Measurements from ENCODE around the gene SLCO4A1. TPM values are rescaled to one million over a fixed set of nuclear protein-coding genes. Genes with fewer than 3 reads are reported as not detected.

SLCO4A1 gene
- total RNA-seq, 1 donor, result under 0.01 TPM

DNA sequence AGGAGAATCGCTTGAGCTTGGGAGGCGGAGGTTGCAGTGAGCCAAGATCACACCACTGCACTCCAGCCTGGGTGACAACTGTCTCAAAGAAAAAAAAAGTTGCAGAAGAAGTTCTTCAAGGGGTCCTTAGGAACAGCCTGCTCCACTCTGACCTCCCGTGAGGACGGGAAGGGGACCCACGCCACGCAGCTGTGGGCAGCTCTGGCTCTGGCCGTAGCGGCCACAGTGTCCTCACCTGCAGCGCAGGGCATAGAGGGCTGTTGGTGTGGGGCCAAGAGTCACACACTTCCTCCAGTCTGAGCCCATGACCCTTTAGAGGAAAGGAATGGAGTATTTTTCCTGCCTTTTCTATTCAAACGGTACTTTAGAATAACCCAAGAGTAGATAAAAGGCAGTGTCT, 71.7 kb downstream of the SLCO4A1 start:
- Histone ChIP-seq H3K4me1 (ENCODE audit: insufficient read depth, low read length) (no peaks in the 10 kb centered on the region), H3K79me2 (ENCODE audit: insufficient read depth, low read length) (no peaks in the 10 kb centered on the region), H3K36me3 (ENCODE audit: insufficient read depth, low read length) (no peaks in the 10 kb centered on the region), H3K27me3 (ENCODE audit: insufficient read depth, low read length) (peaks cover 38% of the 10 kb centered on the region), H2AFZ (ENCODE audit: low read length) (no peak overlapping the region), H3K27ac (ENCODE audit: low read depth, low read length) (no peak overlapping the region), H3K4me3 (ENCODE audit: insufficient read depth, low read length) (no peak overlapping the region), H3K9me3 (ENCODE audit: low read depth, low read length) (no peaks in the 10 kb centered on the region), H3K4me2 (ENCODE audit: insufficient read depth, low read length) (no peak overlapping the region), H4K20me1 (ENCODE audit: insufficient read depth, low read length) (no peaks in the 10 kb centered on the region)
- DNase-seq (ENCODE audit: insufficient read length, low spot score, missing footprints), result no peak
- no peak for TF ChIP-seq CTCF (IDR thresholded peaks at IDR 0.05; ENCODE audit: extremely low read depth, low read depth, low read length)

GRCh38 chr20:62714799-62715198, 72.5 kb downstream of the SLCO4A1 start:
- H3K79me2 ChIP-seq (ENCODE audit: insufficient read depth, low read length), result no peaks in the 10 kb centered on the region
- peaks cover 31% of the 10 kb centered on the region for H3K27me3 ChIP-seq (ENCODE audit: insufficient read depth, low read length)
- no peak for TF ChIP-seq CTCF (IDR thresholded peaks at IDR 0.05; ENCODE audit: extremely low read depth, low read depth, low read length)
- H3K4me3 ChIP-seq (ENCODE audit: insufficient read depth, low read length), result no peak overlapping the region
- no peak overlapping the region for H2AFZ ChIP-seq (ENCODE audit: low read length)
- no peak overlapping the region for H3K4me2 ChIP-seq (ENCODE audit: insufficient read depth, low read length)
- no peaks in the 10 kb centered on the region for H3K36me3 ChIP-seq (ENCODE audit: insufficient read depth, low read length)
- H3K9me3 ChIP-seq (ENCODE audit: low read depth, low read length), result no peaks in the 10 kb centered on the region
- H4K20me1 ChIP-seq (ENCODE audit: insufficient read depth, low read length), result no peaks in the 10 kb centered on the region
- no peak for DNase-seq (ENCODE audit: insufficient read length, low spot score, missing footprints)
- H3K27ac ChIP-seq (ENCODE audit: low read depth, low read length), result no peak overlapping the region
- H3K4me1 ChIP-seq (ENCODE audit: insufficient read depth, low read length), result no peaks in the 10 kb centered on the region

DNA sequence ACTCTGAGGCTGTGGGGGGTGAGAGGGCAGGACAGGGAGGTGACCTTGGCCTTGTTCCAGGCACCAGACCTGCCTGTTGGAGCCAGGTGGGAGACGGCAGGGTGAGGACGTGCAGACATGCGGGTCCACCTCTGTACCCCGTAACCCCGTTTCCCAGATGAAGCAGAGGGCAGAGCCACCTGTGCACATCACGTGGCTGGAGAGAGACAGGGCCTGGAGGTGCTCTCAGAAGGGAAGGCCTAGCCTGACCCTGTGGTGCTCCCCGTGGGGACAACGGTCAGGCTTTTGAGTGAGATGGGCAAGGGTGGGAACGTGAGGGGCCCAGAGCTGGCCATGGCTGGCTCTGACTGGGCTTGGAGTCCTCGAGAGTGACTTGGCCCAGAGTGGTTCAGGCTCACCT, 72.9 kb downstream of the SLCO4A1 start:
- H4K20me1 ChIP-seq (ENCODE audit: insufficient read depth, low read length), result no peaks in the 10 kb centered on the region
- no peaks in the 10 kb centered on the region for H3K4me1 ChIP-seq (ENCODE audit: insufficient read depth, low read length)
- TF ChIP-seq CTCF (IDR thresholded peaks at IDR 0.05; ENCODE audit: extremely low read depth, low read depth, low read length), result no peak
- H2AFZ ChIP-seq (ENCODE audit: low read length), result no peak overlapping the region
- H3K27ac ChIP-seq (ENCODE audit: low read depth, low read length), result no peak overlapping the region
- no peaks in the 10 kb centered on the region for H3K9me3 ChIP-seq (ENCODE audit: low read depth, low read length)
- H3K36me3 ChIP-seq (ENCODE audit: insufficient read depth, low read length), result no peaks in the 10 kb centered on the region
- no peak overlapping the region for H3K4me2 ChIP-seq (ENCODE audit: insufficient read depth, low read length)
- peaks cover 29% of the 10 kb centered on the region for H3K27me3 ChIP-seq (ENCODE audit: insufficient read depth, low read length)
- H3K79me2 ChIP-seq (ENCODE audit: insufficient read depth, low read length), result no peaks in the 10 kb centered on the region
- no peak overlapping the region for H3K4me3 ChIP-seq (ENCODE audit: insufficient read depth, low read length)
- no peak for DNase-seq (ENCODE audit: insufficient read length, low spot score, missing footprints)

DNA sequence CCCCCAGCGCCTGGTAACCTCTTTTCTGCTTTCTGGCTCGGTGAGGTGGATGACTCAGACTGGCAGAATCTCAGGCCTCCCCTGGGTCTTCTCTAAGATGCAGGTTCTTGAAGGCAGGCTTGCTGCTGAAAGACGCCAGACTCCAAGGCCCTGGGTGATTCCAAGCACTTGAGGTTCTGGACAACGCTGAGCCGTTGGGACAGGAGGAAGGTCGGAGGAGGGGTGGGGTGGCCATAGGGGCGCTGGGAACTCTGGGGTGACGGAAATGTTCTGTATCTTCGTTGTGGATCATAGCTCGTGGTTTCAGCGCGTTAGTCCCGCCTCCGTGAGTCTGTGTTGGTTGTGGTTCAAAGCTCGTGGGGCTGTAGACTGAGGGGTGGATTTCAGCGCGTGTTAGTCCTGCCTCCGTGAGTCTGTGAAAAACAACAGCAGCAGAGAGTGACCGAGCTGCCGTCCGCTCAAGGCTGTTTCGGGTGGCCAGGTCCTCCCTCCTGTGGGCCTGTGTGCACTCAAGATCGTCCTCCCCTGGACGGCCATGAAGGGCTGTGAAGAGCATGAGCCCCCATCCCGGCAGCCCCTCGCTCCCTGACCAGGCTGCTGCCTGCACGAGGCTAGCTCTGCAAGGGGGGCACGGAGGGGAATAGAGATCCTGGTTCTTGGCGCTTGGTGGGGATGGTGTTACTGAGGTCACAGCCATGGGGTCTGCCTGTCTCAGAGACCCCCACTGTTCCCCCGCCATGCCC, 74.1 kb downstream of the SLCO4A1 start:
- H3K9me3 ChIP-seq (ENCODE audit: low read depth, low read length), result peaks cover under 1% of the 10 kb centered on the region
- no peaks in the 10 kb centered on the region for H3K36me3 ChIP-seq (ENCODE audit: insufficient read depth, low read length)
- no peaks in the 10 kb centered on the region for H3K79me2 ChIP-seq (ENCODE audit: insufficient read depth, low read length)
- no peak overlapping the region for H3K4me2 ChIP-seq (ENCODE audit: insufficient read depth, low read length)
- peaks cover 29% of the 10 kb centered on the region for H3K27me3 ChIP-seq (ENCODE audit: insufficient read depth, low read length)
- H3K27ac ChIP-seq (ENCODE audit: low read depth, low read length), result no peak overlapping the region
- H3K4me3 ChIP-seq (ENCODE audit: insufficient read depth, low read length), result no peak overlapping the region
- no peaks in the 10 kb centered on the region for H4K20me1 ChIP-seq (ENCODE audit: insufficient read depth, low read length)
- H3K4me1 ChIP-seq (ENCODE audit: insufficient read depth, low read length), result no peaks in the 10 kb centered on the region
- no peak for DNase-seq (ENCODE audit: insufficient read length, low spot score, missing footprints)
- TF ChIP-seq CTCF (IDR thresholded peaks at IDR 0.05; ENCODE audit: extremely low read depth, low read depth, low read length), result no peak
- no peak overlapping the region for H2AFZ ChIP-seq (ENCODE audit: low read length)
